ENCODE measurements around the gene TMEM178B.

Gene TMEM178B

DNA sequence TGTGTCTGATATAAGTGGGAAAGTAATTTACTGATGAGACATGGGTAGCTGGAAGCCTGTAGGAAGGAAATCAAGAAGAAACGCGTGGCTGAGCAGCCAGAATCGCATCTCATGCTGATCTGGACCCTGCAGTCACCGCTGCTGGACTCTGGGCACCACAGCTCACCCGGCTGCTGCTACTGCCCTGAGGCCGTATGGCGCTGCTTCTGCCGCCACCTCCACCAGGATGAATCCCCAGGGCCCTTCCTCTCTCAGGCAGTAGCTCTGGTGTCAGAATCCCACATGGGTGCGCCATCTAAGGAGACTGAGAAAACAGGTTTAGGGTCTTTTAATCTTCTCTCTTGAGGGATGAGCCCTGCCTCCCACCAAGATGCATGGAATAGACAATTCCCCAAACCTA, 407.1 kb downstream of the TMEM178B start:
- H2AFZ ChIP-seq (ENCODE audit: low read length): no peak overlapping the region
- no peaks in the 10 kb centered on the region for H3K27me3 ChIP-seq (ENCODE audit: control insufficient read depth in 3 of 3, insufficient read depth in 3 of 3, low read depth in 1 of 3, low read length in 3 of 3)

DNA sequence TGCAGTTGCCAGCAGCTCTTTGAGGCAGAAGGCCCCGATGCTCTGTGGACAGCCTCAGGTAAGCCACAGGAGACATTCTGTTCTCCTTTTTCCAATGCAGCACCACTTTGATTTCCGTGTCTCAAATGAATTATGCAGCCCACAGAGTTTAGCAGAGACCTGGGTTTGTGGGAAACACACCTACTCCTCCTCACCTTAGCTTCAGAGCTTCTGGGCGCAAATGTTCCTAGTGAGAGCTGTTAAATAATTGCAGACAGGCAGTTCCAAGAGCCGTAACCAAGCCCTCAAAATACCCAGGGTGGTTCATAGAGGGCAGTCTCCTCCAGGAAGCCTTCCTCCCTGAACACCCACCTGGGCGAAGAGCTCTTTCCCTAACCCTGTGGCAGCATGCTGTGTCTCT, 408.1 kb downstream of the TMEM178B start:
- Histone ChIP-seq H2BK15ac (ENCODE audit: low read length) (no peak overlapping the region), H3K4me2 (ENCODE audit: insufficient read depth, low read length, poor library complexity, severe bottlenecking) (no peak overlapping the region), H3K4me3 (ENCODE audit: low read length in 2 of 2) (no peak overlapping the region), H2AFZ (ENCODE audit: low read length) (no peak overlapping the region), H3K9ac (ENCODE audit: low read depth, low read length, poor library complexity) (no peak overlapping the region), H2BK120ac (ENCODE audit: low read depth, low read length) (no peak overlapping the region), H3K79me1 (ENCODE audit: low read depth, low read length) (no peaks in the 10 kb centered on the region), H3K4me1 (ENCODE audit: control insufficient read depth in 2 of 2, insufficient read depth in 1 of 2, low read depth in 1 of 2, low read length in 2 of 2) (peaks cover 0 to 1% of the 10 kb centered on the region in 2 donors), H2BK12ac (ENCODE audit: low read length) (no peak overlapping the region), H3K18ac (ENCODE audit: low read length) (no peak overlapping the region), H3K4ac (ENCODE audit: low read length) (no peak overlapping the region), H3K27me3 (ENCODE audit: control insufficient read depth in 3 of 3, insufficient read depth in 3 of 3, low read depth in 1 of 3, low read length in 3 of 3) (no peaks in the 10 kb centered on the region), H3K14ac (ENCODE audit: low read length) (no peak overlapping the region), H4K91ac (ENCODE audit: low read depth, low read length, poor library complexity) (no peak overlapping the region), H3K23ac (ENCODE audit: low read depth, low read length, poor library complexity) (no peak overlapping the region), H3K9me3 (replicated peaks in 1 of 2; ENCODE audit: control insufficient read depth in 2 of 2, insufficient read depth in 1 of 2, low read depth in 1 of 2, low read length in 2 of 2) (no peaks in the 10 kb centered on the region), H2BK5ac (ENCODE audit: low read length) (no peak overlapping the region), H3K36me3 (replicated peaks in 1 of 2; ENCODE audit: control insufficient read depth in 2 of 2, insufficient read depth in 2 of 2, low read length in 2 of 2) (no peaks in the 10 kb centered on the region), H3K27ac (replicated peaks; ENCODE audit: low read length) (no peak overlapping the region), H4K8ac (ENCODE audit: low read depth, low read length) (no peak overlapping the region), H2AK5ac (ENCODE audit: low read depth, low read length) (no peak overlapping the region)
- DNase-seq (ENCODE audit: low spot score): no peak
- no CpG with 5 or more reads among the region's 5 CpGs for WGBS, 2 donors (ENCODE audit: extremely low coverage in 2 of 2, insufficient read length in 2 of 2, insufficient replicate concordance in 1 of 2)

More for the DNA sequence above, 407.1 kb downstream of the TMEM178B start:
- H3K18ac ChIP-seq (ENCODE audit: low read length): no peak overlapping the region
- H3K4me2 ChIP-seq (ENCODE audit: insufficient read depth, low read length, poor library complexity, severe bottlenecking): no peak overlapping the region
- peak overlapping the region; percentile 22 for H3K23ac ChIP-seq (ENCODE audit: low read depth, low read length, poor library complexity)
- no peaks in the 10 kb centered on the region for H3K36me3 ChIP-seq (replicated peaks in 1 of 2; ENCODE audit: control insufficient read depth in 2 of 2, insufficient read depth in 2 of 2, low read length in 2 of 2)
- H2BK5ac ChIP-seq (ENCODE audit: low read length): no peak overlapping the region
- no peak overlapping the region for H2BK15ac ChIP-seq (ENCODE audit: low read length)
- H3K4me3 ChIP-seq (ENCODE audit: low read length in 2 of 2): no peak overlapping the region
- DNase-seq (ENCODE audit: low spot score): no peak
- no peak overlapping the region for H3K9ac ChIP-seq (ENCODE audit: low read depth, low read length, poor library complexity)
- no peaks in the 10 kb centered on the region for H3K9me3 ChIP-seq (replicated peaks in 1 of 2; ENCODE audit: control insufficient read depth in 2 of 2, insufficient read depth in 1 of 2, low read depth in 1 of 2, low read length in 2 of 2)
- H2BK12ac ChIP-seq (ENCODE audit: low read length): no peak overlapping the region
- H3K27ac ChIP-seq (replicated peaks; ENCODE audit: low read length): no peak overlapping the region
- no peak overlapping the region for H2BK120ac ChIP-seq (ENCODE audit: low read depth, low read length)
- no peaks in the 10 kb centered on the region for H3K79me1 ChIP-seq (ENCODE audit: low read depth, low read length)
- no peak overlapping the region for H3K14ac ChIP-seq (ENCODE audit: low read length)
- H3K4ac ChIP-seq (ENCODE audit: low read length): no peak overlapping the region
- peaks cover 0 to 1% of the 10 kb centered on the region in 2 donors for H3K4me1 ChIP-seq (ENCODE audit: control insufficient read depth in 2 of 2, insufficient read depth in 1 of 2, low read depth in 1 of 2, low read length in 2 of 2)
- no peak overlapping the region for H4K8ac ChIP-seq (ENCODE audit: low read depth, low read length)
- WGBS, 2 donors (ENCODE audit: extremely low coverage in 2 of 2, insufficient read length in 2 of 2, insufficient replicate concordance in 1 of 2): no CpG with 5 or more reads among the region's 9 CpGs
- H4K91ac ChIP-seq (ENCODE audit: low read depth, low read length, poor library complexity): no peak overlapping the region
- H2AK5ac ChIP-seq (ENCODE audit: low read depth, low read length): no peak overlapping the region

DNA sequence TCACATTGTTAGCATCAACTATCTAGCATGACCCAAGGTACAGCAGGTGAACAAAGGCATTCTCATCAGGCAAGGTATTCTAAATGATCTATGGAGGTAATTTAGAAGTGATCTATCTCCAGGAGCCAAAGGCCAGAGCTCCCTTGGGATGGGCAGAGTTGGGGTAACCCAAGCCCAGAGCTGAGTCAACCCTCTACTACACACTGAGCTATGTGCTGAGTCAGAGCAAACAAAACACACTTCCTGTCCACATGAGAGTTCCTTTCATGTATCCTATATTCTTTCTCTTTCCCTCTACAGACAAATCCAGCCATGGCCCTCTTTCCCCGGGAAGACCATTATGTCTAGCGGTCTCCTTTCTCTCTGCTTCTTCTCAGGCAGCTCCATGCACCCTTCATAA, 409.2 kb downstream of the TMEM178B start:
- Histone ChIP-seq H4K91ac (ENCODE audit: low read depth, low read length, poor library complexity) (no peak overlapping the region), H3K9me3 (replicated peaks in 1 of 2; ENCODE audit: control insufficient read depth in 2 of 2, insufficient read depth in 1 of 2, low read depth in 1 of 2, low read length in 2 of 2) (no peaks in the 10 kb centered on the region), H3K23ac (ENCODE audit: low read depth, low read length, poor library complexity) (no peak overlapping the region), H3K27me3 (ENCODE audit: control insufficient read depth in 3 of 3, insufficient read depth in 3 of 3, low read depth in 1 of 3, low read length in 3 of 3) (no peaks in the 10 kb centered on the region), H3K9ac (ENCODE audit: low read depth, low read length, poor library complexity) (no peak overlapping the region), H3K36me3 (replicated peaks in 1 of 2; ENCODE audit: control insufficient read depth in 2 of 2, insufficient read depth in 2 of 2, low read length in 2 of 2) (no peaks in the 10 kb centered on the region), H3K18ac (ENCODE audit: low read length) (no peak overlapping the region), H3K4ac (ENCODE audit: low read length) (no peak overlapping the region), H2AFZ (ENCODE audit: low read length) (no peak overlapping the region), H3K14ac (ENCODE audit: low read length) (no peak overlapping the region), H4K8ac (ENCODE audit: low read depth, low read length) (no peak overlapping the region), H3K27ac (replicated peaks; ENCODE audit: low read length) (no peak overlapping the region), H2AK5ac (ENCODE audit: low read depth, low read length) (no peak overlapping the region), H2BK15ac (ENCODE audit: low read length) (no peak overlapping the region), H2BK12ac (ENCODE audit: low read length) (no peak overlapping the region), H3K79me1 (ENCODE audit: low read depth, low read length) (no peaks in the 10 kb centered on the region), H2BK5ac (ENCODE audit: low read length) (no peak overlapping the region), H3K4me2 (ENCODE audit: insufficient read depth, low read length, poor library complexity, severe bottlenecking) (no peak overlapping the region), H3K4me3 (ENCODE audit: low read length in 2 of 2) (no peak overlapping the region), H3K4me1 (ENCODE audit: control insufficient read depth in 2 of 2, insufficient read depth in 1 of 2, low read depth in 1 of 2, low read length in 2 of 2) (peaks cover 0 to 1% of the 10 kb centered on the region in 2 donors), H2BK120ac (ENCODE audit: low read depth, low read length) (no peak overlapping the region)
- no peak for DNase-seq (ENCODE audit: low spot score)
- WGBS, 2 donors (ENCODE audit: extremely low coverage in 2 of 2, insufficient read length in 2 of 2, insufficient replicate concordance in 1 of 2): no CpG with 5 or more reads among the region's 2 CpGs

DNA sequence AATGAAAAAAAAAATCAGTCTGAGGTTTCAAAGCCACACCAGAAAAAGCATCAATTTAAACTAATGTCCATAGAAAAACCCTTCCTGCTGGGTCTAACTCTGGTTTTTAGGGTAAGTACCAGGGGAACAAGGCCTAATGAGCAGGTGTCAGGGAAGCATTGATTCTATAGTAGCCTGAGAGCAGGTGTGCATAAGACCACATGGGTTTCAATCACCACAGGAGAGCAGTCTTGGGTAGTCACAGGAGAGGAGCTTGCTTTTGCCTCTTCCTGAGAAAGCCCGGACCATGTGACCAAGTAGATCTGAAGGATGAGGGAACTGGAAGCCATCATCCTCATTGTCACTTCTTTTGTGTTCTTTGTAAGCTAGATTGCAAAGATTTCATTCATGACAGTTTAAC, 411.0 kb downstream of the TMEM178B start:
- Histone ChIP-seq H3K27me3 (ENCODE audit: control insufficient read depth in 3 of 3, insufficient read depth in 3 of 3, low read depth in 1 of 3, low read length in 3 of 3) (peaks cover 0 to 3% (median 0%) of the 10 kb centered on the region in 3 experiments), H2BK5ac (ENCODE audit: low read length) (no peak overlapping the region), H3K4me3 (ENCODE audit: low read length in 2 of 2) (no peak overlapping the region), H4K91ac (ENCODE audit: low read depth, low read length, poor library complexity) (no peak overlapping the region), H3K9me3 (replicated peaks in 1 of 2; ENCODE audit: control insufficient read depth in 2 of 2, insufficient read depth in 1 of 2, low read depth in 1 of 2, low read length in 2 of 2) (no peaks in the 10 kb centered on the region), H4K8ac (ENCODE audit: low read depth, low read length) (no peak overlapping the region), H3K23ac (ENCODE audit: low read depth, low read length, poor library complexity) (no peak overlapping the region), H3K36me3 (replicated peaks in 1 of 2; ENCODE audit: control insufficient read depth in 2 of 2, insufficient read depth in 2 of 2, low read length in 2 of 2) (no peaks in the 10 kb centered on the region), H2AFZ (ENCODE audit: low read length) (no peak overlapping the region), H2AK5ac (ENCODE audit: low read depth, low read length) (no peak overlapping the region), H3K4me1 (ENCODE audit: control insufficient read depth in 2 of 2, insufficient read depth in 1 of 2, low read depth in 1 of 2, low read length in 2 of 2) (peaks cover 0 to 1% of the 10 kb centered on the region in 2 donors), H3K18ac (ENCODE audit: low read length) (no peak overlapping the region), H3K4me2 (ENCODE audit: insufficient read depth, low read length, poor library complexity, severe bottlenecking) (no peak overlapping the region), H3K9ac (ENCODE audit: low read depth, low read length, poor library complexity) (no peak overlapping the region), H2BK120ac (ENCODE audit: low read depth, low read length) (no peak overlapping the region), H3K27ac (replicated peaks; ENCODE audit: low read length) (no peak overlapping the region), H3K4ac (ENCODE audit: low read length) (no peak overlapping the region), H2BK12ac (ENCODE audit: low read length) (no peak overlapping the region), H2BK15ac (ENCODE audit: low read length) (no peak overlapping the region), H3K14ac (ENCODE audit: low read length) (no peak overlapping the region), H3K79me1 (ENCODE audit: low read depth, low read length) (no peaks in the 10 kb centered on the region)
- no peak for DNase-seq (ENCODE audit: low spot score)
- no CpG with 5 or more reads among the region's 1 CpG for WGBS, 2 donors (ENCODE audit: extremely low coverage in 2 of 2, insufficient read length in 2 of 2, insufficient replicate concordance in 1 of 2)
